ENCODE data around the gene SUGP1.

DNA sequence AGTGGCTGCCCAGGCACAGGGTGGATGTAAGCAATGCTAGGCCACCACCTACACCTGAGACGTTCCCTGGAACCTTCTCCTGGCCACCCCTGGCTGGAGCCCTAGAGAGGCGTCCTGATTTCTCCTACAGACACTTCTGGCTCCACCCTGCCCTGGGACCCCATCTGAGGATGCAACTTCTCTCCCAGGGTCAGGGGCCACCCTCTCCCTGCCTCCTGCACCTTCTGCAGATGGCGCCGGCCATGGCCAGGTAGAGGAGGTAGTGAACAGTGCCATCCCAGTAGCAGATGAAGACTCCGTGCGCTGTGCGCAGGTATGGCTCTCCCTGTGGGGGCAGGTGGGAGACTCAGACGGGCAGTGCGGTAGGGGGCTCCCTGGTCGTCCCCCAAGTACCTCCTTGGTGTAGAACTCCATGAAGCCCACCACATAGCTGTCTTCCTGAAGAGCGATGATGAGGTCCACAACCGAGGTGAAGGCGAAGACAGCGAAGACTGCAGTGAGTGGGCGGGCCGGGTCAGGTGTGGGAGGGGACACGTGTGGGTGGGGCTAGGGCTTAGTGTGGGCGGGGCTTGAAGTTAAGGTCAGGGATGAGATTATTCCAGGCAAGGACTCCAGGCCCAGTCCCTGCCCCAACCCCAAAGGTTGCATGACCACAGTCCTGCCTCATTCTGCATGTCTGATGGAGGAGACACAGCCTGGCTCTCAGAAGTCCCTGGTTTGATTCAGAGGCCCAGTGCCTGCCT, 50.2 kb downstream of the SUGP1 start:
- TF ChIP-seq, protein P1, sequence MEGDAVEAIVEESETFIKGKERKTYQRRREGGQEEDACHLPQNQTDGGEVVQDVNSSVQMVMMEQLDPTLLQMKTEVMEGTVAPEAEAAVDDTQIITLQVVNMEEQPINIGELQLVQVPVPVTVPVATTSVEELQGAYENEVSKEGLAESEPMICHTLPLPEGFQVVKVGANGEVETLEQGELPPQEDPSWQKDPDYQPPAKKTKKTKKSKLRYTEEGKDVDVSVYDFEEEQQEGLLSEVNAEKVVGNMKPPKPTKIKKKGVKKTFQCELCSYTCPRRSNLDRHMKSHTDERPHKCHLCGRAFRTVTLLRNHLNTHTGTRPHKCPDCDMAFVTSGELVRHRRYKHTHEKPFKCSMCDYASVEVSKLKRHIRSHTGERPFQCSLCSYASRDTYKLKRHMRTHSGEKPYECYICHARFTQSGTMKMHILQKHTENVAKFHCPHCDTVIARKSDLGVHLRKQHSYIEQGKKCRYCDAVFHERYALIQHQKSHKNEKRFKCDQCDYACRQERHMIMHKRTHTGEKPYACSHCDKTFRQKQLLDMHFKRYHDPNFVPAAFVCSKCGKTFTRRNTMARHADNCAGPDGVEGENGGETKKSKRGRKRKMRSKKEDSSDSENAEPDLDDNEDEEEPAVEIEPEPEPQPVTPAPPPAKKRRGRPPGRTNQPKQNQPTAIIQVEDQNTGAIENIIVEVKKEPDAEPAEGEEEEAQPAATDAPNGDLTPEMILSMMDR (IDR thresholded peaks at IDR 0.05): no peak
- no peak for TF ChIP-seq POLR2A (IDR thresholded peaks at IDR 0.05)

Measured in testis (tissue), 2 donors.